ENCODE measurements around the gene SCN2A. TPM values are rescaled to one million over a fixed set of nuclear protein-coding genes. Genes with fewer than 3 reads are reported as not detected.
"Not testable (repeated sequence)": the region's sequence is repeated elsewhere in the genome, so short reads cannot be mapped to it uniquely, and the experiment has no call there.

The SCN2A gene
- polyA plus RNA-seq, 1 donor (not counting 4 experiments of a cell fraction or from before 2014, with no cell fraction given), result 1.0 TPM

- no peaks in the 10 kb centered on the region for H3K9me1 ChIP-seq (ENCODE audit: control insufficient read depth, extremely low read depth, insufficient read depth, low read length)
- no peaks in the 10 kb centered on the region for H4K20me1 ChIP-seq (ENCODE audit: control insufficient read depth, extremely low read depth, insufficient read depth, low read length)
- H3K79me2 ChIP-seq (ENCODE audit: control insufficient read depth, insufficient read depth, low read length), result no peaks in the 10 kb centered on the region
- H3K27me3 ChIP-seq (ENCODE audit: control insufficient read depth, extremely low read depth, insufficient read depth, low read length), result no peaks in the 10 kb centered on the region
- no peak overlapping the region for H3K4me3 ChIP-seq (ENCODE audit: control insufficient read depth in 2 of 3, extremely low read depth in 1 of 3, insufficient read depth in 2 of 3, low read depth in 1 of 3, low read length in 3 of 3)
- H3K36me3 ChIP-seq (ENCODE audit: control insufficient read depth in 2 of 2, extremely low read depth in 1 of 2, insufficient read depth in 2 of 2, low read length in 2 of 2), result no peaks in the 10 kb centered on the region
- dilution Hi-C loops (cut with MboI; ENCODE audit: extremely low pct_ligation_motif_present, low sequenced_read_pairs), result no loop called here
- H3K9ac ChIP-seq (ENCODE audit: control insufficient read depth, extremely low read depth, insufficient read depth, low read length), result no peak overlapping the region
- DNase-seq (ENCODE audit: low read depth, low spot score) (no peak), FAIRE-seq (no peak)
- no peaks in the 10 kb centered on the region for H3K4me1 ChIP-seq (ENCODE audit: control insufficient read depth, extremely low read depth, insufficient read depth, low read length)
- no peak for TF ChIP-seq EZH2 (IDR thresholded peaks at IDR 0.05; ENCODE audit: low read length)
- TF ChIP-seq, protein P1, sequence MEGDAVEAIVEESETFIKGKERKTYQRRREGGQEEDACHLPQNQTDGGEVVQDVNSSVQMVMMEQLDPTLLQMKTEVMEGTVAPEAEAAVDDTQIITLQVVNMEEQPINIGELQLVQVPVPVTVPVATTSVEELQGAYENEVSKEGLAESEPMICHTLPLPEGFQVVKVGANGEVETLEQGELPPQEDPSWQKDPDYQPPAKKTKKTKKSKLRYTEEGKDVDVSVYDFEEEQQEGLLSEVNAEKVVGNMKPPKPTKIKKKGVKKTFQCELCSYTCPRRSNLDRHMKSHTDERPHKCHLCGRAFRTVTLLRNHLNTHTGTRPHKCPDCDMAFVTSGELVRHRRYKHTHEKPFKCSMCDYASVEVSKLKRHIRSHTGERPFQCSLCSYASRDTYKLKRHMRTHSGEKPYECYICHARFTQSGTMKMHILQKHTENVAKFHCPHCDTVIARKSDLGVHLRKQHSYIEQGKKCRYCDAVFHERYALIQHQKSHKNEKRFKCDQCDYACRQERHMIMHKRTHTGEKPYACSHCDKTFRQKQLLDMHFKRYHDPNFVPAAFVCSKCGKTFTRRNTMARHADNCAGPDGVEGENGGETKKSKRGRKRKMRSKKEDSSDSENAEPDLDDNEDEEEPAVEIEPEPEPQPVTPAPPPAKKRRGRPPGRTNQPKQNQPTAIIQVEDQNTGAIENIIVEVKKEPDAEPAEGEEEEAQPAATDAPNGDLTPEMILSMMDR (optimal IDR thresholded peaks at IDR 0.05 in 1 of 3, IDR thresholded peaks at IDR 0.05 in 1 of 3, conservative IDR thresholded peaks at IDR 0.05 in 1 of 3; ENCODE audit: extremely low read depth in 1 of 3, insufficient read depth in 2 of 3, low read length in 3 of 3), result no peak
- H3K27ac ChIP-seq (ENCODE audit: control insufficient read depth, insufficient read depth, low read length), result no peak overlapping the region
- H3K9me3 ChIP-seq (ENCODE audit: control insufficient read depth, low read depth, low read length), result no peaks in the 10 kb centered on the region
- H2AFZ ChIP-seq (ENCODE audit: control insufficient read depth, low read length), result no peak overlapping the region
- no peak overlapping the region for H3K4me2 ChIP-seq (ENCODE audit: control insufficient read depth, extremely low read depth, insufficient read depth, low read depth, low read length)
These were observed 14.0 kb downstream of the SCN2A start for GRCh38 chr2:165253178-165253577.

GRCh38 chr2:165256618-165257017, 17.4 kb downstream of the SCN2A start:
- dilution Hi-C loops (cut with MboI; ENCODE audit: extremely low pct_ligation_motif_present, low sequenced_read_pairs), result no loop called here
- no peaks in the 10 kb centered on the region for H3K4me1 ChIP-seq (ENCODE audit: control insufficient read depth, extremely low read depth, insufficient read depth, low read length)
- no peak for DNase-seq (ENCODE audit: low read depth, low spot score)
- H2AFZ ChIP-seq (ENCODE audit: control insufficient read depth, low read length), result no peak overlapping the region
- TF ChIP-seq EZH2 (IDR thresholded peaks at IDR 0.05; ENCODE audit: low read length), result no peak
- TF ChIP-seq, protein P1 (optimal IDR thresholded peaks at IDR 0.05 in 1 of 3, IDR thresholded peaks at IDR 0.05 in 1 of 3, conservative IDR thresholded peaks at IDR 0.05 in 1 of 3; ENCODE audit: extremely low read depth in 1 of 3, insufficient read depth in 2 of 3, low read length in 3 of 3), result no peak
- no peak overlapping the region for H3K4me3 ChIP-seq (ENCODE audit: control insufficient read depth in 2 of 3, extremely low read depth in 1 of 3, insufficient read depth in 2 of 3, low read depth in 1 of 3, low read length in 3 of 3)
- no peaks in the 10 kb centered on the region for H3K9me1 ChIP-seq (ENCODE audit: control insufficient read depth, extremely low read depth, insufficient read depth, low read length)
- no peak overlapping the region for H3K4me2 ChIP-seq (ENCODE audit: control insufficient read depth, extremely low read depth, insufficient read depth, low read depth, low read length)
- H4K20me1 ChIP-seq (ENCODE audit: control insufficient read depth, extremely low read depth, insufficient read depth, low read length), result no peaks in the 10 kb centered on the region
- H3K9ac ChIP-seq (ENCODE audit: control insufficient read depth, extremely low read depth, insufficient read depth, low read length), result no peak overlapping the region
- H3K79me2 ChIP-seq (ENCODE audit: control insufficient read depth, insufficient read depth, low read length), result no peaks in the 10 kb centered on the region
- H3K27ac ChIP-seq (ENCODE audit: control insufficient read depth, insufficient read depth, low read length), result no peak overlapping the region
- no peaks in the 10 kb centered on the region for H3K27me3 ChIP-seq (ENCODE audit: control insufficient read depth, extremely low read depth, insufficient read depth, low read length)
- FAIRE-seq, result no peak
- no peaks in the 10 kb centered on the region for H3K36me3 ChIP-seq (ENCODE audit: control insufficient read depth in 2 of 2, extremely low read depth in 1 of 2, insufficient read depth in 2 of 2, low read length in 2 of 2)
- H3K9me3 ChIP-seq (ENCODE audit: control insufficient read depth, low read depth, low read length), result no peaks in the 10 kb centered on the region

DNA sequence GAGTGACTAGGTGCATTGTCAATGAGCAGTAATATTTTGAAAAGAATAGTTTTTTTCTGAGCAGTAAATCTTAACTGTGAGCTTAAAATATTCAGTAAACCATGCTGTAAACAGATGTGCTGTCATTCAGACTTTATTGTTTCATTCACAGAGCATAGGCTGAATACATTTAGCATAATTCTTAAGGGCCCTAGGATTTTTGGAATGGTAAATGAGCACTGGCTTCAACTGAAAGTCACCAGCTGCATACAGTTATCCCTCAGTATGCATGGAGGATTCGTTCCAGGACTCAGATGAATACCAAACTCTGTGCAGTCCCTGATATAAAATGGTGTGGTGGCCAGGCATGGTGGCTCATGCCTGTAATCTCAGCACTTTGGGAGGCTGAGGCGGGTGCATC, 21.1 kb downstream of the SCN2A start:
- H3K27me3 ChIP-seq (ENCODE audit: control insufficient read depth, extremely low read depth, insufficient read depth, low read length); H3K9ac ChIP-seq (ENCODE audit: control insufficient read depth, extremely low read depth, insufficient read depth, low read length); H3K4me3 ChIP-seq (ENCODE audit: control insufficient read depth in 2 of 3, extremely low read depth in 1 of 3, insufficient read depth in 2 of 3, low read depth in 1 of 3, low read length in 3 of 3); H3K9me1 ChIP-seq (ENCODE audit: control insufficient read depth, extremely low read depth, insufficient read depth, low read length); H2AFZ ChIP-seq (ENCODE audit: control insufficient read depth, low read length); H3K79me2 ChIP-seq (ENCODE audit: control insufficient read depth, insufficient read depth, low read length); H3K27ac ChIP-seq (ENCODE audit: control insufficient read depth, insufficient read depth, low read length); H3K36me3 ChIP-seq (ENCODE audit: control insufficient read depth in 2 of 2, extremely low read depth in 1 of 2, insufficient read depth in 2 of 2, low read length in 2 of 2); H4K20me1 ChIP-seq (ENCODE audit: control insufficient read depth, extremely low read depth, insufficient read depth, low read length); dilution Hi-C loops (cut with MboI; ENCODE audit: extremely low pct_ligation_motif_present, low sequenced_read_pairs); H3K9me3 ChIP-seq (ENCODE audit: control insufficient read depth, low read depth, low read length); FAIRE-seq; H3K4me1 ChIP-seq (ENCODE audit: control insufficient read depth, extremely low read depth, insufficient read depth, low read length); H3K4me2 ChIP-seq (ENCODE audit: control insufficient read depth, extremely low read depth, insufficient read depth, low read depth, low read length); DNase-seq (ENCODE audit: low read depth, low spot score): not testable (repeated sequence)

All from keratinocyte (primary cell).